Measurements from ENCODE around the gene DCDC2B. TPM values are rescaled to one million over a fixed set of nuclear protein-coding genes. Genes with fewer than 3 reads are reported as not detected.
"Not testable (repeated sequence)": the region's sequence is repeated elsewhere in the genome, so short reads cannot be mapped to it uniquely, and the experiment has no call there.

DCDC2B gene
- total and polyA plus RNA-seq, 10 of the 15 experiments (the other 5 are each of a cell fraction or from before 2014, with no cell fraction given): 0.12 to 0.21 (median 0.15) TPM; not detected in 7

DNA sequence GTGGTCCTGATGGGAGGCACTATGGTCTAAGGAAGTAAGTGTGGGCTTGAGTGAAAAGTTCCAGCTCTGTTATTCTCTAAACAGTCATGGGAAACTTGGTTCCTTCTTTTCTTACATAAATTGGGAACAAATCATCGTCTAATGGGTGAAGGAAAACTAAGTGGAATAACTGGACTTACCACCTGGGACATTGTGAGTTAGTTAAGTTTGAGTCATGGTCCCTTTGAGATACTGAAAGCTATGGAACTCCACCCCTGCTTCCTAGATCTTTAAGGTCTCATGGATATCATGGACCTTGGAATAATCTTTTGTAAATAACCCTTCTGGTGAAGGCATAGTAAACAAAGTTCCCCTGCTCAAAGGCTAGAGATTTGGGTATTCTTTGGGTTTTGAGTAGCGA, 45.5 kb upstream of the DCDC2B start:
- DNase-seq (ENCODE audit: low read depth, low spot score) (no peak), FAIRE-seq (no peak), ATAC-seq (no peak)
- no peak overlapping the region for H3K27ac ChIP-seq (ENCODE audit: control insufficient read depth, insufficient read depth)
- no peaks in the 10 kb centered on the region for H3K27me3 ChIP-seq (replicated peaks in 1 of 2; ENCODE audit: control insufficient read depth in 2 of 2, insufficient read depth in 2 of 2, low read length in 1 of 2)
- no peaks in the 10 kb centered on the region for H3K79me2 ChIP-seq (ENCODE audit: control insufficient read depth, insufficient read depth, low read length)
- no peaks in the 10 kb centered on the region for H3K9me3 ChIP-seq (replicated peaks; ENCODE audit: control insufficient read depth, insufficient read depth, low read length)
- no TSS peak for BruUV-seq (replicated peaks)
- ChIA-PET RAD21 (ENCODE audit: unreplicated experiment) (no interaction called here), POLR2A (no interaction called here), SMC1A (ENCODE audit: uncharacterized antibody, unreplicated experiment) (interaction anchor here (1.4 kb wide), 1 partner anchor 9 kb away, joined by 3 read pairs; no protein-coding TSS in a partner anchor), CTCF (no interaction called here)
- no peaks in the 10 kb centered on the region for H4K20me1 ChIP-seq (ENCODE audit: control insufficient read depth, insufficient read depth)
- intact Hi-C loops (cut with micrococcal nuclease; ENCODE audit: unreplicated experiment) (no loop called here), in situ Hi-C loops (cut with MboI) (no loop called here)
- H3K36me3 ChIP-seq (ENCODE audit: control insufficient read depth in 2 of 2, insufficient read depth in 2 of 2, low read length in 1 of 2): peaks cover 12 to 45% of the 10 kb centered on the region in 2 experiments
- no peak overlapping the region for H3K4me3 ChIP-seq
- peaks cover 7% of the 10 kb centered on the region for H3K4me1 ChIP-seq (ENCODE audit: control insufficient read depth, insufficient read depth, low read length)
- H3K9ac ChIP-seq (ENCODE audit: control insufficient read depth, insufficient read depth, low read length): no peak overlapping the region
- H2AFZ ChIP-seq (ENCODE audit: control insufficient read depth, low read depth, low read length): no peak overlapping the region
- TF ChIP-seq ZBTB40 (IDR thresholded peaks at IDR 0.05; ENCODE audit: borderline replicate concordance) (no peak), EGR1 (IDR thresholded peaks at IDR 0.05; ENCODE audit: borderline replicate concordance in 1 of 2, low read depth in 2 of 2, low read length in 2 of 2) (no peak), NFIC (IDR thresholded peaks at IDR 0.05; ENCODE audit: low read depth, low read length) (no peak), MTA2 (IDR thresholded peaks at IDR 0.05; ENCODE audit: low read depth) (no peak), CHD4 (IDR thresholded peaks at IDR 0.05) (no peak), FOS (IDR thresholded peaks at IDR 0.05; ENCODE audit: borderline replicate concordance, extremely low read depth, insufficient read length) (no peak), FOXK2 (IDR thresholded peaks at IDR 0.05) (no peak)
- TF ChIP-seq, protein P1, sequence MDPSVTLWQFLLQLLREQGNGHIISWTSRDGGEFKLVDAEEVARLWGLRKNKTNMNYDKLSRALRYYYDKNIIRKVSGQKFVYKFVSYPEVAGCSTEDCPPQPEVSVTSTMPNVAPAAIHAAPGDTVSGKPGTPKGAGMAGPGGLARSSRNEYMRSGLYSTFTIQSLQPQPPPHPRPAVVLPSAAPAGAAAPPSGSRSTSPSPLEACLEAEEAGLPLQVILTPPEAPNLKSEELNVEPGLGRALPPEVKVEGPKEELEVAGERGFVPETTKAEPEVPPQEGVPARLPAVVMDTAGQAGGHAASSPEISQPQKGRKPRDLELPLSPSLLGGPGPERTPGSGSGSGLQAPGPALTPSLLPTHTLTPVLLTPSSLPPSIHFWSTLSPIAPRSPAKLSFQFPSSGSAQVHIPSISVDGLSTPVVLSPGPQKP (IDR thresholded peaks at IDR 0.05; ENCODE audit: low read depth, low read length): no peak
- H3K4me2 ChIP-seq (ENCODE audit: control insufficient read depth, insufficient read depth): no peak overlapping the region
- WGBS (ENCODE audit: insufficient coverage, insufficient replicate concordance, low lambda C conversion rate, missing lambda C conversion rate): 64% methylated on average over 2 of the region's 2 CpGs

- SMC1A ChIA-PET (ENCODE audit: uncharacterized antibody, unreplicated experiment); intact Hi-C loops (cut with micrococcal nuclease; ENCODE audit: unreplicated experiment); H2AFZ ChIP-seq (ENCODE audit: control insufficient read depth, low read depth, low read length); ATAC-seq; DNase-seq (ENCODE audit: low read depth, low spot score); H3K27me3 ChIP-seq (replicated peaks in 1 of 2; ENCODE audit: control insufficient read depth in 2 of 2, insufficient read depth in 2 of 2, low read length in 1 of 2); CTCF ChIA-PET; BruUV-seq (replicated peaks); H3K4me1 ChIP-seq (ENCODE audit: control insufficient read depth, insufficient read depth, low read length); H3K4me3 ChIP-seq; H3K79me2 ChIP-seq (ENCODE audit: control insufficient read depth, insufficient read depth, low read length); H3K27ac ChIP-seq (ENCODE audit: control insufficient read depth, insufficient read depth); RAD21 ChIA-PET (ENCODE audit: unreplicated experiment); H3K9me3 ChIP-seq (replicated peaks; ENCODE audit: control insufficient read depth, insufficient read depth, low read length); H4K20me1 ChIP-seq (ENCODE audit: control insufficient read depth, insufficient read depth); in situ Hi-C loops (cut with MboI); H3K4me2 ChIP-seq (ENCODE audit: control insufficient read depth, insufficient read depth); H3K9ac ChIP-seq (ENCODE audit: control insufficient read depth, insufficient read depth, low read length); FAIRE-seq: not testable (repeated sequence)
- H3K36me3 ChIP-seq (ENCODE audit: control insufficient read depth in 2 of 2, insufficient read depth in 2 of 2, low read length in 1 of 2): peaks cover 14 to 35% of the 10 kb centered on the region in 2 experiments
- POLR2A ChIA-PET: interaction anchor here (0.7 kb wide), 1 partner anchor 204 kb away, joined by 3 read pairs; no protein-coding TSS in a partner anchor
- WGBS (ENCODE audit: insufficient coverage, insufficient replicate concordance, low lambda C conversion rate, missing lambda C conversion rate): 95% methylated on average over 10 of the region's 10 CpGs
Observed at GRCh38 chr1:32165633-32166032, 43.3 kb upstream of the DCDC2B start.

All from GM12878 (cell line).